ENCODE results near the gene HTR1E.
"Not testable (repeated sequence)": the region's sequence is repeated elsewhere in the genome, so short reads cannot be mapped to it uniquely, and the experiment has no call there.

The HTR1E gene

DNA sequence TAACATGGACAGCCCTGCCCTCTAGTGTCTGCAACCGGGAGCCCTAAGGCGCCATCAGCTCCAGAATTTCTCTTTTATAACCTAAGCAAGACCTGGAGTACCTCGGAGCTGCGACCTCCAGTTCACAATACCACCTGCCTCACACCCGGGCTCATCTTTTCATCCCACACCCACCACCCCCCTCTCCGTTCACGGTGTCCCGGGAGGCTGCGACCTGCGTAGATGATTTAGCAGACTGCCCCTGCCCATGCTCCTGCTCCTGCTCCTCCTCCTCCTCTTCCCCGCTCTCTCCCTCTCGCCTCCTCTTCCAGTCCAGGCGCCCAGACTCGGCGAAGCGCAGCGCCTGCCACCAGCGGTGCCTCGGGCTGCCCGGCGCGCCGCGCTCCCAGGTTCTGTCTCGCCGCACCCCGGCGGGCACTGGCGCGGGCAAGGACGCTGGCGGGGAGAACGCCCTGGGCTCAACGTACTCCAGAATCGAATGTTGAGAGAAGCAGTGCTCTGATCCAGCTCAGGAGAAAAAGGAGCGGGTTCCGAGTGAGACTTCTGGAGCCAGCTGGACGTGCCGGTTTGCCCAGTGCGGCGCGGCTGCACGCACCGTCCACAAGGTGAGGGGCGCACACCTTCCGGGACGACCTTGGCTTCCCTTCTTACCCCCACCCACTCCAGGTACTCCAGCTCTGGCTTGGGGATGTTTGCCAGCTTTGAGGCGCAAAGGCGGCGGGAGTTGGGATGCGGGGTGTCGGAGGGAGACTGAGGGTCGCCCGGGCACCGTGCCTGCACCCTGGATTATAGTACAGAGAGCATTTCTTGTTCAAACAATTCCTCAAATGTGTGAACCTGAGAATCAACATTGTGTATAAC, at the start of gene HTR1E:
Gene HTR1E, plus strand, starts transcription at position 310 of the 861 bp plus-strand sequence. CDS start 77,807 bp downstream, outside the sequence.
- no peak for FAIRE-seq

- no peak for FAIRE-seq
Observed at GRCh38 chr6:86888301-86888700, 49.0 kb upstream of the HTR1E start.

GRCh38 chr6:86897265-86897664, 40.1 kb upstream of the HTR1E start:
- not testable (repeated sequence) for FAIRE-seq

DNA sequence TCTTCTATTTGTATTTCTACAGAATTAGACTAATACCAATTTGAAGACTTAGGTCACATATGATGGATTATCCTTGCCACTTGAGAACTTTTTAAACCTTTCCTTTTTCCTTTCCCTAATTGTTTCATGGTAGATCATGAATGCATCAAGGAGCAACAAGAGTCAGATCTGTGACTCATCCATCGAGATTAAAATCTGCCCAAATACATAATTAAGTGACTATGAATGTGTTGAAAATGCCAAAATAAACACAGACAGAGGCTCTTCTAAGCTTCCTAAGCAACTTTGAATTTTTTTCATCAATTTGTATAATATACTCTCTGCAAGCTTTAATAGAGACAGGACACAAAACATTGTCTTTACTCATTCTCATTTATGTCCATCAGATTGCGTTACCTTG, 23.5 kb upstream of the HTR1E start:
- FAIRE-seq, result no peak

DNA sequence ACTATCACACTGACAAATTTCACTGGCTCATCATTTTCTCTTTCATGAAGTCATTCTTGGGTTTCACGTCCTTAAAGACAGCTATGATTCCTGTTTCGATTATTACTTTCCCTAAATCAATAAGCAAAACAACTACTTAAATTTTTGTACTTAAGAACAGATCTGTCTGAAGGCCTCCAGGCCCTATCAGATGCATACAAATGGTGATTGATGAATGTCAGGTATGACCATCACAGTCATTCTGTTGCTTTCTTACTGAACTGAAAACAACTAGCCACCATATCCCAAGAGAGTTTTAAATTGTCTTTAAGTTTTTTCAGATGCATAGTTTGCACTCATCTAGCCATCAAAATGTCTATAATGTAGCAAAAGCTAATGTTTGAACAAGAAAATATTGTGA, 20.9 kb upstream of the HTR1E start:
- FAIRE-seq, result no peak

GRCh38 chr6:86927138-86927537, 10.2 kb upstream of the HTR1E start:
- not testable (repeated sequence) for FAIRE-seq

DNA sequence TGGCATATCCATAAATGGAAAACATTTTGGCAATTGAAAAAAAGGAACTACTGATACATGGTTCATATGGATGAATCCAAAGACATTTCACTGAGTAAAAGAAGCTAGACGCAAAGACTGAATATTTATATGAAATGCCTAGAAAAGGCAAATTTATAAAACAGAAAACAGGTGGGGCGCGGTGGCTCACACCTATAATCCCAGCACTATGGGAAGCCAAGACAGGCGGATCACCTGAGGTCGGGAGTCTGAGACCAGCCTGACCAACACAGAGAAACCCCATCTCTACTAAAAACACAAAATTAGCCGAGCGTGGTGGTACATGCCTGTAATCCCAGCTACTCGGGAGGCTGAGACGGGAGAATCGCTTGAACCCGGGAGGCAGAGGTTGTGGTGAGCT, 9.5 kb upstream of the HTR1E start:
- FAIRE-seq, result not testable (repeated sequence)

- no peak for FAIRE-seq
Observed at GRCh38 chr6:86934365-86934764, 3.0 kb upstream of the HTR1E start.

DNA sequence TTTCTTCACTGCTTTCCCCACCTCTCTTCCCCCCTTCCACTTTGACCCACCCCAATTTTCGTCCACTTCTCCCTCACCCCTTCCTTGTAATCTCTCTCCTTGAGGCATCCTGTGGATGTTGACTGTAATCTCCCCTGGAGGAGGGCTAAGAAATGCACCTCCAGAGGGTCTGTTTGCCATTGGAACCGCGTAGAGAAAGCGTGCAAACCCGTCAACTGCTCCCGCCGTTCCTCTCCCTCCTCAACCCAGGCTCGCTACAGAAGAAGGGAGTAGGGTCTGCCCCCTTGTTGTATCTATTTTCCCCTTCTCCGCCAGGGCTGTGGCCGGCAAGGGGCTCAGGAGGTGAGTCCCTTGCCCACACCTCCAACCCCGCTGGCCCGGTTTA, 502 bp upstream of the HTR1E start:
- no peak for FAIRE-seq

- no peak for FAIRE-seq
Observed at GRCh38 chr6:86938814-86939213, 1.5 kb downstream of the HTR1E start.

DNA sequence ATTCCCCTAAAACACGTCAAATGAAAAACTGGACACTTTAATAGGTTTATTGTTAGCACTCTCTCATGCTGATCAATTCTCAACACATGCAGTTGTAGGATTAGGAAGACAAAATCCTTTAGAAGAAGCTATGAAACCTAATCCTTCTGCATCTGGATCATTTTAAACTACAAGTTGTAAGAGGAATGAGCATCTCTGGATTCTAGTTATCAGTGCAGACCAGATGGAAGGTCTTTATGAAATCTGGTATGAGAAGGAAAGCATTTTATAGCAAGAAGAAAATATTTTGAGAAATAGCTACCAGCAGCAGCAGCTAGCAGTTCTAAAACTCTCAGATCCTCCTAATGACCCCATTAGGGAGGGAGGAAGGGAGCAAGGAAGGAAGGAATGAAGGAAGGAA, 4.1 kb downstream of the HTR1E start:
- no peak for FAIRE-seq

GRCh38 chr6:86942769-86943516, 5.6 kb downstream of the HTR1E start:
- FAIRE-seq, result no peak

DNA sequence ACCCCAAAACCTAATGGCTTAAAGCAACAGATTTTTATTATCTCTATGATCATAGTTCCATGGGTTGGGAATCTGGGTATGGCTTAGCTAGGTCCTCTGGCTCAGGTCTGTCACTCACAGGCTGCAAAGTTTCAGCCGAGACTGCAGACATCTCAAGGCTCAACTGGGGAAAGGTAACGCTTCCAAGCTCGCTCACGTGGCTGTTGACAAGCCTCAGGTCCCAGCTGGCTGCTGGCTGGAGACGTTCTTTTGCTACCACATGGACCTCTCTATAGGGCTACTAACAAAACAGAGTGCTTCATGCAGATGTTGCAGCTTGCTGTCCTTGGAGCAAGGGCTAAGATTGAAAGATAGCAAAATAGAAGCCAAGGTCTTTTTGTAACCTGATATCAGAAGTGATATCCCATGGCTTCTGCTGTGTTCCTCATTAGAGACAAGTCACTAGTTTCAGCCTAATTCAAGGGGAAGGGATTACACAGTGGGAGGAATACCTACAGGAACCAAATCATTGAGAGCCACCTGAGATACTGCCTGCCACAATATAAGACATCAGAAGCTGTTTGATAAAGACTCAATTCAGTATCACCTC, 6.6 kb downstream of the HTR1E start:
- no peak for FAIRE-seq

- FAIRE-seq, result no peak
Observed at GRCh38 chr6:86949771-86950170, 12.4 kb downstream of the HTR1E start.

DNA sequence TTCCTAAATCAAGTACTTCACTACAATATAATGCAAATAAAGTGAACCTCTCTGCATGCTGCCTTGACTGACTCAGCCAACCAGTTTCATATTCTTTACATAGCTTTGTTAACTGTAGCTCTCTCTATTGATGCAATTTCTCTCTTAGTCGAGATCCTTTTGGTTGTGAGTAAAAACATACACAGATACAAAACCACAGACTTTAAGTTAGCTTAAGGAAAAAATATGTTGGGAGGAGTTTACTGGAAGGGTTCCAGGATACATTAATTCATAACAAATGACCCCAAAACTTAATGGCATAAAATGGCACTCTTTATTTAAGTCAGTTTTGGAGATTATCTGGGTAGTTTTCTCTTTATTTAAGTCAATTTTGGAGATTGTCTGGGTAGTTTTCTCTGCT, 15.7 kb downstream of the HTR1E start:
- no peak for FAIRE-seq

GRCh38 chr6:86959656-86960055, 22.3 kb downstream of the HTR1E start:
- FAIRE-seq, result no peak

- no peak for FAIRE-seq
Observed at GRCh38 chr6:86961455-86962200, 24.3 kb downstream of the HTR1E start.

DNA sequence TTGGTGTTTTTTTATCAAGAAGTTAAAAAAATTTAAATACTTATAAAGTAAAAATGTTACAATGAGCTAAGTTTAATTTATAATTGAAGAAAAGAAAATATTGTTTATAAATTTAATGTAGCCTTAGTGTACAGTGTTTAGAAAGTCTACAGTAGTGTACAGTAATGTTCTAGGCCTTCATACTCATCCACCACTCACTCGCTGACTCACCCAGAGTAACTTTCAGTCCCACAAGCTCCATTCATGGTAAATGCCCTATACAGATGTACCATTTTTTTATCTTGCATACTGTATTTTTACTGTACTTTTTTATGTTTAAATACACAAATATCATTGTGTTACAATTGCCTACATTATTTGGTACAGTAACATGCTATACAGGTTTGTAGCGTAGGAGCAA, 26.0 kb downstream of the HTR1E start:
- no peak for FAIRE-seq

GRCh38 chr6:86964029-86964579, 26.8 kb downstream of the HTR1E start:
- FAIRE-seq, result no peak

DNA sequence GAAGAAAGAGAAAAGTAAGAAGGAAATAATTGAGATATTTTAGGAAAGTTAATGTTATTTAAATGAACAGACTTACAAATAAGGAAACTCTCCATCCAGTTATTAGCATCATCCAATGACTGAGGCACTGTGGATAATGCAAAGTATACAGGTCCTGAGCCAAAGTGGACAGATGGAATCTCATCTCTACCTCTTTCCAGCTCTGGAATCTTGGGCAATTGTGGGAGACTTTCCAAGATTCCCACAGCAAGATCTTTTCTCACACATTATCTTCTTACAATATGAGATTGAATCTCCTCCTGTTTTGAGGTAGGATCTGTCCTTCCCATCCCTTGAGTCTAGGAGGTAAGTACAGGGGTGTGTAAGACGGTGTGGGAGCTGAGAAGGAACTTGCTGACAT, 28.9 kb downstream of the HTR1E start:
- FAIRE-seq, result no peak

GRCh38 chr6:86969573-86969972, 32.2 kb downstream of the HTR1E start:
- no peak for FAIRE-seq

GRCh38 chr6:86973088-86973487, 35.8 kb downstream of the HTR1E start:
- FAIRE-seq, result no peak

GRCh38 chr6:86978251-86978650, 40.9 kb downstream of the HTR1E start:
- FAIRE-seq, result no peak
